ENCODE measurements around the gene GALNT10. TPM values are rescaled to one million over a fixed set of nuclear protein-coding genes. Genes with fewer than 3 reads are reported as not detected.

The GALNT10 gene
- total RNA-seq, 1 donor: 46.5 TPM

DNA sequence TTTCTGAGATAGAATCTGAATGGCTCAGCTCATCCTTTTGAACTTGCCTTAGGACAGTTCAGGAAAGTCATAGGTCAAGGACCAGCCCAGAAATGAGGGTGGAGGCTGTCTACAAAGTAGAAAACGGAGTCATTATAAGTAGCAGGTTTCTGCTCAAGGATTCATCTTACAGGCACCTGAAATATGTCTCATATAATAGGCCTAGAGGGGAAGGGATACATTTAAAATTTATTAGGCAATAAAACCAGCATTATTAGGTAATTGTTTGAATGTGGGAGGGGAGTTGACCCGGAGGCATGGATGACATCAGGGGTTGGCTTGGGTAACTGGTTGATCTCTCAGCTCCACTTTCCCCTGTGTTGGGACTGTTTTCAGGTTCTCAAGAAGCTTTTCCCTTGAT, 11.9 kb upstream of the GALNT10 start:
- DNase-seq (ENCODE audit: low read depth): no peak
- no peak overlapping the region for H3K4me3 ChIP-seq (ENCODE audit: low read depth, low read length)
- TF ChIP-seq, protein P1, sequence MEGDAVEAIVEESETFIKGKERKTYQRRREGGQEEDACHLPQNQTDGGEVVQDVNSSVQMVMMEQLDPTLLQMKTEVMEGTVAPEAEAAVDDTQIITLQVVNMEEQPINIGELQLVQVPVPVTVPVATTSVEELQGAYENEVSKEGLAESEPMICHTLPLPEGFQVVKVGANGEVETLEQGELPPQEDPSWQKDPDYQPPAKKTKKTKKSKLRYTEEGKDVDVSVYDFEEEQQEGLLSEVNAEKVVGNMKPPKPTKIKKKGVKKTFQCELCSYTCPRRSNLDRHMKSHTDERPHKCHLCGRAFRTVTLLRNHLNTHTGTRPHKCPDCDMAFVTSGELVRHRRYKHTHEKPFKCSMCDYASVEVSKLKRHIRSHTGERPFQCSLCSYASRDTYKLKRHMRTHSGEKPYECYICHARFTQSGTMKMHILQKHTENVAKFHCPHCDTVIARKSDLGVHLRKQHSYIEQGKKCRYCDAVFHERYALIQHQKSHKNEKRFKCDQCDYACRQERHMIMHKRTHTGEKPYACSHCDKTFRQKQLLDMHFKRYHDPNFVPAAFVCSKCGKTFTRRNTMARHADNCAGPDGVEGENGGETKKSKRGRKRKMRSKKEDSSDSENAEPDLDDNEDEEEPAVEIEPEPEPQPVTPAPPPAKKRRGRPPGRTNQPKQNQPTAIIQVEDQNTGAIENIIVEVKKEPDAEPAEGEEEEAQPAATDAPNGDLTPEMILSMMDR (IDR thresholded peaks at IDR 0.05; ENCODE audit: insufficient read depth, low read length): no peak

GRCh38 chr5:154179846-154180710, 10.5 kb upstream of the GALNT10 start:
- H3K4me3 ChIP-seq (ENCODE audit: low read depth, low read length): no peak overlapping the region
- TF ChIP-seq, protein P1 (IDR thresholded peaks at IDR 0.05; ENCODE audit: insufficient read depth, low read length): peak; percentile 90
- peak; percentile 78 for DNase-seq (ENCODE audit: low read depth)

DNA sequence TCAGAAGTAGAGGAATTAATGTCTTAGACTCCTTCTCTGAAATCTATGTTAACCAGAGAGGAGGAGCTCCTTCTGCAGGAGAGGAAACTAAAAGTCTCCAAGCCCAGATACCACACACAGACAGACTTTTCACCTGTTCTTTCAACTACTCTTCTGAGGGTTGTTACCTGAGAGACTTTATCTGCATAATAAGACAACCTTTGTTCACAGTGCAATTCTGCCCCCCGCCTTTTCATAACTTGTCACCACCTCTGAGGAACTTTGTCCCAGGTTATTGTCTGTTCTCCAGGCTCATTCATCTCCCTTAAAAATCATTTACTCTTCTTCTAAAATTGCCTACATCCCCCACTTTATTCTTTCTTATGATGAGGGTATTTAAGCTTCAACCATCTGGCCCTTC, 9.4 kb upstream of the GALNT10 start:
- no peak overlapping the region for H3K4me3 ChIP-seq (ENCODE audit: low read depth, low read length)
- no peak for DNase-seq (ENCODE audit: low read depth)
- TF ChIP-seq, protein P1 (IDR thresholded peaks at IDR 0.05; ENCODE audit: insufficient read depth, low read length): no peak

DNA sequence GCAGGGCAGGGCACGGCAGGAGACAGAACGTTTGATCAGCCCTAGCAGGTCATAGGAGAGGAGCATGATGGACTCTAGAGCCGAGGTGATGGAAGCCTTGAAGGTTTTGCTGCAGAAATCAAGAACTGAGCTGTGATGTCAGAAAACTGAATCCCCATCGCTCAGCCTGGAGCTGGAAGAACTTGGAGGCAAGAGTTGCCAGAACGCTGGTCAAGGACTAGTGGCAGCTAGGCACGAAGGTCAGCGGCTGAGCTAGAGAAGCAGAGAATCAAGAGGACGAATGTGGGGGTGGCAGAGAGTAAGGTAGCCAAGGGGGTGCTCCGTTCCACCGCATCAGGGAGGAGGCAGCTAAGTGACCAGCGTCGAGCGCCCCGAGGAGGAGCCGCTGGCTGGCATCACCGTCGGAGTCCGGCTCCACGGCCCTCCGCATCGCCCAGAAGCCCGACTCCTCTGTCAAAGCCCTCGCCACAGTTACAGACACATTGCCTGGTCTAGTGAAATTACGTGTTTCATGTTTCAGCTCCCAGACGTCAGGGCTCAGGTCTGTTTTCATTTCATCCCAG, 1.2 kb upstream of the GALNT10 start:
- no peak for DNase-seq (ENCODE audit: low read depth)
- peak overlapping the region; percentile 85 for H3K4me3 ChIP-seq (ENCODE audit: low read depth, low read length)
- TF ChIP-seq, protein P1 (IDR thresholded peaks at IDR 0.05; ENCODE audit: insufficient read depth, low read length): no peak

GRCh38 chr5:154189819-154190594, 526 bp upstream of the GALNT10 start:
- H3K4me3 ChIP-seq (ENCODE audit: low read depth, low read length): peak overlapping the region; percentile 85
- DNase-seq (ENCODE audit: low read depth): peak; percentile 75
- TF ChIP-seq, protein P1 (IDR thresholded peaks at IDR 0.05; ENCODE audit: insufficient read depth, low read length): peak; percentile 56

DNA sequence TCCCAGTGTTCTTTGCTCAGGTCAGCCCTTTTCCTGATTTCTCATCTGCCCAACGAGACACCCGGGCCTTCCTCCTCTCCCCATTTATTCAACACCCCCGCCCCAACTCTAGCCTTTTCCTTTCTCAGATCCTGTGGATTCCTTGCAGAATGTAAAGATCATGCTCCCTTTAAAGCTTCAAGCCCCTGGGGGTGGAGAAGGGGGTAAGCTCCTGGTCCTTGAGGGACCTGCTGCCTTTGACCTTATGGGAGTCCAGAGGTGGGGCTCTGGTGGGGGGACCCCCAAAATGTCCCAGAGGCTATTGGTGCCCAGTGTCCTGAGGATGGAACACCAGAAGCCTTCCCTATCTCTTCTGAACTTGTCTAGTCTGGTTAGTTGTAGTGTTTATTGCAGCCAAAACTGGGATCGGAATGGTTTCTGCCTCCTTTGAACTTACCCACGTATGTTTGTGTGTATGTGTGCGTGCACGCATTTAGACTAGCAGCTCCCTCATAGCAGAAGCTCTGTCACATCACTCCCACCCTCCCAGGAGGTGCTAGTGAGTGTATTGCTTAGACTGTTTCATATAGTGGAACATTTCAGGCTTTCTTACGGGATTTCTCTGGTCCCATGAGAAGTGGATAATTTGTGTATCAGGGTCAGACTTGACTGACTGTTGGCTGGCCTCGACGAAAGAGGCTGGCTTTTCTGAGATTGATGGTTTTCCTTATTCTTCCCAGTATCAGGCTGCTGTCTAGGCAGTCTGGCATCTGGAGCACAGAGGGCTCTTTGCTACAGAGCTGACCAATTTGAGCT, 1.1 kb downstream of the GALNT10 start:
- H3K4me3 ChIP-seq (ENCODE audit: low read depth, low read length): peak overlapping the region; percentile 90
- TF ChIP-seq, protein P1 (IDR thresholded peaks at IDR 0.05; ENCODE audit: insufficient read depth, low read length): peak; percentile 24
- peak; percentile 54 for DNase-seq (ENCODE audit: low read depth)

Data from fibroblast of the aortic adventitia (primary cell).